Stimulated activated CD4-positive, alpha-beta T cell treated with anti-CD3 and anti-CD28 coated beads, Interleukin-12 subunit alpha, Interleukin-12 subunit beta, amount 100 ng/mL, for 48 hours (primary cell): ENCODE measurements around the gene DCAF11.

ENCODE experiments used
- DNase-seq, 3 donors: peaks; one replicate each; pipeline ENCODE4 v3.0.0-alpha.2; 2020; ENCODE audit warnings: low read depth in 2 of 3, low spot score in 1 of 3

DCAF11 gene

DNA sequence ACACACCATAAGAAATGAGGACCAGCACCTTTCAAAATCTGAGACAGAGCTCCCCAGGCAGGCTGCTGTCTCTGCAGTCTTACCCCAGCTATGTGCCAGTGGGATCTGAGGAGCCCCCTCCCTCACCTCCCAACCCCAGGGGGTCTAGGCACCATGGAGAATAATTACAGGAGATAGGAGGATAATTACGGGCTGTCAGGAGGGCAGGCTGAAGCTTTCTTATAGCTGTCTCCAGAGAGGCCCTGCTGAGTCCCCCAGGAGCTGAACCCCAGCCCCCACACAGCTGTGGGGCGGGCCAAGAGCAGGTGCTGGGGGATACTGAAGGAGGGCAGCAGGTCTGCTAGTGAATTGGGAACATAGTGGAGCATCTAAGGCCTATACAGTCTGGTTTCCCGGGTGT lies 36.4 kb upstream of the DCAF11 start:
- no peak for DNase-seq

DNA sequence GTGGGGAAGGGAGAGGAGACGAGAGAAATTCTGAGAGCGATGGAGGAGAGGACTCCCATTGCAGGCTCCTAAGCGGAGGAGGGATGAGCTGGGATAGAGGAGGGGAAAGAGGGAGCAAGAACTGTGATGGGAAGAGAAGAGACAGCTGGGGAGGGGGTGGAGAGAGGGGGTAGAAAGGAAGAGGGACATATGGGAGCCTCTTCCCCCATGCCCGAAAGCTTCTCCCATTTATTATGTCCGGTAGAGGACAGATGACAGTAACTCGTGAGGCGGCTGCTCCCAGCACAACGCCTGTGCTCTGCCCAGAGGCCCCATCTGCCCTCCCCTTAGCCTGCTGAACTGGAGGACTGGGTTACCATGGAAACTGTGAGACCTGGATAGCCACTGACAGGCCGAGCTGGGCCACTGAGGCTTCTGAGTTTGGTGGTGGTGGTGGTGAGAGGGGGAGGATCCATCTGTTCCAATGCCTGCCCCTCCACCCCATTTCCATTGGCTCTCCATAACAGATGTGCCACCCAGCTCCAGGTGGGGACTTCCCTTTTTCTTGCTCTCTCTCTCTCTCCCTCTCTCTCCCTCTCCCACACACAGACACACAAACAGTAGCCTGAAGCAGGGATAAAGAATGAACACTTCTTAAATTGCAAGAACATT lies 35.0 kb upstream of the DCAF11 start:
- DNase-seq, result no peak

DNA sequence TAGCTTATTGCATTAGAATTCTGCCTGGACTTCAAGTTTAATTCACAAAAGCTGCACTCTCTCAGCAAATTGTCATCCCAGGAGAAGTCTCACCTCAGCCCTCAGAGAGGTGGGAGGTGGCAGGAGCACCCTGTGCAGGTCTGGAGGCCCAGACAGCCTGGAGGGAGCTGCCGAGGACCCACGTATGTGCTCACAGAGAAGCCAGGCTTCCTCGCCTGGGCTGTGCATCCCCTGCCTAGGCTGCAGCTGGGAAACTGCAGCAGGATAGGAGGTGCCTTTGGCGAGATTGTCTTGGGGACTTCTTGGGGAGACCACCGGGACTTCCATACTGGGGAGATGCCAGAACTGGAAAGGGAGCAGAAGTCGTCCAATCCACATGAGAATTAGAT lies 34.4 kb upstream of the DCAF11 start:
- no peak for DNase-seq

GRCh38 chr14:24080888-24081738 lies 33.5 kb upstream of the DCAF11 start:
- peak; percentile 18 to 57 (median 56) for DNase-seq

- no peak for DNase-seq
Observed at GRCh38 chr14:24081739-24082211, 32.8 kb upstream of the DCAF11 start.

GRCh38 chr14:24082411-24083080 lies 32.0 kb upstream of the DCAF11 start:
- DNase-seq, result no peak

DNA sequence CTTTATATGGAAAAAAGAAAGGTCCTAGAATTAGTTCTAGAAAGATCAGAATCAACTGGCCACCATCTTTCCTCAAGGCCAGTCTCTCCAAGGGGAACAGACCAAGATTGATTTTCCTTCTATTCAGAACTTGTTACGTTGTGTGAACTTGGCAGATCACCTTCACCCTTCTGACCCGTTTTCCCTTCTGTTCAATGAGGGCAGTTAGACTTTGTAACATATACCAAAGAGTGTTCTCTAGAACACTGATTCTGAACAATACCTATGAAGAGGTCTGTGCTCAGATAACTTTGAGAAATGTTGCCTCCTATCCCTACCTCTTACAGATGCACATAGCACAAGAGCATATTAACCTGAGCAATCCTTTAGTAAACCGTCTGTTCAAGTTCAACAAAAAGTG lies 31.1 kb upstream of the DCAF11 start:
- no peak for DNase-seq

GRCh38 chr14:24084440-24084839 lies 30.1 kb upstream of the DCAF11 start:
- DNase-seq, result no peak

- DNase-seq, result no peak
Observed at GRCh38 chr14:24085215-24085614, 29.4 kb upstream of the DCAF11 start.

GRCh38 chr14:24086193-24086955 lies 28.2 kb upstream of the DCAF11 start:
- DNase-seq, result no peak

DNA sequence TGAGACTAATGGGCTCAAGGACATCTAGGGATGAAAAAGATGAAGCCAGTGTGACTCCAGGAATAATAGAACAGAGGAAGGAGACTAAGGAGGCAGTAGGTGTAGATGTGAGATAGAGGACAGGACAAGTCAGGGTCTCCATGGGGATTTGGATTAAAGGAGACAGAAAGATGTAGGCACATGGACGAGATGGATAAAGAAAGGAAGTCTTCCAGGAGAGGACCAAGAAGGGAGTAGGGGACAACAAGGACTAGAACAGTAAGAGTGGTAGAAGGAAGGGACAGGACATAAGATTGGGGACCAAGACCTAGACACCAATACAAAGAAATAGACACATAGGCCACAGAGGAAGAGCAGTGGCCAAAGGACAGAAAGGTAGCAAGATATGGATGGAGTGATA lies 27.6 kb upstream of the DCAF11 start:
- no peak for DNase-seq

GRCh38 chr14:24088095-24088494 lies 26.5 kb upstream of the DCAF11 start:
- no peak for DNase-seq

GRCh38 chr14:24089890-24090289 lies 24.7 kb upstream of the DCAF11 start:
- DNase-seq, result no peak

- DNase-seq, result no peak
Observed at GRCh38 chr14:24092110-24092504, 22.5 kb upstream of the DCAF11 start.

- DNase-seq, result no peak
Observed at GRCh38 chr14:24092505-24093206, 21.9 kb upstream of the DCAF11 start.

DNA sequence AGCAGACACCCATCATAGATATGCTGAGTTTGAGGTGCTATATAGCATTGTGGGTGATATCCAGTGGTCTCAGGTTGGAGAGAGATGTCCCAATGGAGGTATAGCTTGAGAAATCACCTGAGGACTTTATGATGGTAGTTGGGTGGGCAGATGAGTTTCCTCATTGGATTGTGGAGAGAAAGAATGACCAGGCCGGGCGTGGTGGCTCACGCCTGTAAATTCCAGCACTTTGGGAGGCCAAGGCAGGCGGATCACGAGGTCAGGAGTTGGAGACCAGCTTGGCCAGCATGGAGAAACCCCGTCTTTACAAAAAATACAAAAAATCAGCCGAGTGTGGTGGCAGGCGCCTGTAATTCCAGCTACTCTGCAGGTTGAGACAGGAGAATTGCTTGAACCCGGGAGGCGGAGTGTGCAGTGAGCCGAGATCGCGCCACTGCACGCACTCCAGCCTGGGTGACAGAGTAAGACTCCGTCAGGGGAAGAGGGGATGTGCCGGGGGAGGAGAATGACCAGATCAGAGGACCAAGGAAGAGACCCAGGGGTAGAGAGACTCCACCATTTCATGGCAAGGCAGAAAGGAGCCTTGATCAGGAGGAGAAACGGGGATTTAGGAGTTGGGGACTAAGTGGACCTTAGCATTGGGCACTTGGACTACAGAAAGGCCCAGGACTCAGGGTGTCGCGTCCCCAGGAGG lies 21.2 kb upstream of the DCAF11 start:
- no peak for DNase-seq

DNA sequence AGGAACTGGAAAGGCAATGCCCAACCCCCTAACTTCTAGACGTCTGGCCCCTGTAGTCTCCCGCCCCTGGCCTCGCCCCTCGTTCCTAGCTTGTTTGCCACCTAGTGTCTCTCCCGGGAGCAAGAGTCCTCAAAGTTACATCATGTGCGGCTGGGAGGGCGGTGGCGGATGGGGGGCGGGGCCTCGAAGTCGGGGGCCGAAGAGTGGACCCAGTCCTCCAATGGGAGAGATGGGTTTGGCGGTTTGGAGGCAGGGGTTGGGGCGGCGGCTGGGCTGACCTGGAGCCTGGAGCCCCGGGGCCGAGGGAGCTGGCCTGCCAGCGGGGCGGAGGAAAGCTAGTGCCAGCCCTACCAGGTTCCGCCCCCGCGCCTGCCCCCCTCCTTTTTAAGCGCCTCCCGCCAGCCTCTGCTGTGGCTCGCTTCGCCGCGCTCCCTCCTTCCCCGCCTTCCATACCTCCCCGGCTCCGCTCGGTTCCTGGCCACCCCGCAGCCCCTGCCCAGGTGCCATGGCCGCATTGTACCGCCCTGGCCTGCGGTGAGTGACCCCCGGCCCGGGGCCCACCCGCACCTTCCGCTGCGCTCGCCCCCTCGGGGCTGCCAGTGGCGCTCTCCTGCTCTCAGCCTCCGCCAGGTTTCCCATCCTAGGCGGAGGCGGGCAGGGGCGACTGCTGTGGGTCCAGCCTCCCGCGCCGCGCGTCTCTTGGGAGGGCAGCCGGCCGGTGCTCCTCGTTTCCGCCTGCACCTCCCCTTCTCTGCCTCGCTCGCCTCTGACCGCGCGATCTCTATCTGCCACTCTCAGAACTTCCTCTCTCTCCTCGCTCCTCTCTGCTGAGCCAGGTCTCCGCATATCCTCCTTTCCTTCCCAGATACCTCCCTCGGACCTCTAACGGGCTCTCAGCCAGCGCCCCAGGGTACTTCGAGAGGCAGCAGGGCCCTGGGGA lies 20.4 kb upstream of the DCAF11 start, which contains the start of gene PCK2:
Gene PCK2 (plus strand): TSS at position 411 of the 940 bp plus-strand sequence. CDS start 95 bp downstream, at position 506.
- DNase-seq, result peak; percentile 75 to 88 (median 87)

- no peak for DNase-seq
Observed at GRCh38 chr14:24094841-24095270, 19.7 kb upstream of the DCAF11 start.
